ENCODE data around the gene ANGEL2. TPM values are rescaled to one million over a fixed set of nuclear protein-coding genes. Genes with fewer than 3 reads are reported as not detected.

The ANGEL2 gene
- total and polyA plus RNA-seq, 2 experiments from 2014 or later, result 15.2 to 49.6 TPM

- peak overlapping the region; percentile 84 for H3K27ac Mint-ChIP-seq
- Histone ChIP-seq H3K4me3 (no peak overlapping the region), H3K27ac (ENCODE audit: low read depth) (peak overlapping the region; percentile 85), H2AFZ (no peak overlapping the region), H4K20me1 (replicated peaks; ENCODE audit: insufficient read depth) (peaks cover 70% of the 10 kb centered on the region), H3F3A (replicated peaks; ENCODE audit: low read depth) (peaks cover 79% of the 10 kb centered on the region), H3K4me2 (no peak overlapping the region), H3K36me3 (ENCODE audit: insufficient read depth) (peaks cover 97% of the 10 kb centered on the region), H3K79me2 (replicated peaks; ENCODE audit: insufficient read depth) (peaks cover 52% of the 10 kb centered on the region), H3K27me3 (ENCODE audit: insufficient read depth) (no peaks in the 10 kb centered on the region), H3K4me1 (ENCODE audit: insufficient read depth) (peaks cover 54% of the 10 kb centered on the region), H3K9me2 (ENCODE audit: insufficient read depth) (no peaks in the 10 kb centered on the region; the same call in 1 of the 2 replicates)
- TF ChIP-seq STAT1 (IDR thresholded peaks at IDR 0.05; ENCODE audit: unreplicated experiment) (no peak), EZH2 (IDR thresholded peaks at IDR 0.05; ENCODE audit: low read depth, unreplicated experiment) (no peak), CREB1 (CRISPR knock-in tag; IDR thresholded peaks at IDR 0.05; ENCODE audit: low read depth) (no peak), CTCF (conservative IDR thresholded peaks at IDR 0.05; ENCODE audit: low read depth in 2 of 2) (no peak), NANOG (IDR thresholded peaks at IDR 0.05; ENCODE audit: borderline replicate concordance) (no peak), ZNF114 (CRISPR knock-in tag; IDR thresholded peaks at IDR 0.05) (no peak), JUNB (IDR thresholded peaks at IDR 0.05; ENCODE audit: unreplicated experiment) (no peak), EZH2phosphoT487 (IDR thresholded peaks at IDR 0.05; ENCODE audit: unreplicated experiment) (no peak), POLR2AphosphoS5 (IDR thresholded peaks at IDR 0.05; ENCODE audit: low read depth) (no peak)
- TF ChIP-seq, protein P1, sequence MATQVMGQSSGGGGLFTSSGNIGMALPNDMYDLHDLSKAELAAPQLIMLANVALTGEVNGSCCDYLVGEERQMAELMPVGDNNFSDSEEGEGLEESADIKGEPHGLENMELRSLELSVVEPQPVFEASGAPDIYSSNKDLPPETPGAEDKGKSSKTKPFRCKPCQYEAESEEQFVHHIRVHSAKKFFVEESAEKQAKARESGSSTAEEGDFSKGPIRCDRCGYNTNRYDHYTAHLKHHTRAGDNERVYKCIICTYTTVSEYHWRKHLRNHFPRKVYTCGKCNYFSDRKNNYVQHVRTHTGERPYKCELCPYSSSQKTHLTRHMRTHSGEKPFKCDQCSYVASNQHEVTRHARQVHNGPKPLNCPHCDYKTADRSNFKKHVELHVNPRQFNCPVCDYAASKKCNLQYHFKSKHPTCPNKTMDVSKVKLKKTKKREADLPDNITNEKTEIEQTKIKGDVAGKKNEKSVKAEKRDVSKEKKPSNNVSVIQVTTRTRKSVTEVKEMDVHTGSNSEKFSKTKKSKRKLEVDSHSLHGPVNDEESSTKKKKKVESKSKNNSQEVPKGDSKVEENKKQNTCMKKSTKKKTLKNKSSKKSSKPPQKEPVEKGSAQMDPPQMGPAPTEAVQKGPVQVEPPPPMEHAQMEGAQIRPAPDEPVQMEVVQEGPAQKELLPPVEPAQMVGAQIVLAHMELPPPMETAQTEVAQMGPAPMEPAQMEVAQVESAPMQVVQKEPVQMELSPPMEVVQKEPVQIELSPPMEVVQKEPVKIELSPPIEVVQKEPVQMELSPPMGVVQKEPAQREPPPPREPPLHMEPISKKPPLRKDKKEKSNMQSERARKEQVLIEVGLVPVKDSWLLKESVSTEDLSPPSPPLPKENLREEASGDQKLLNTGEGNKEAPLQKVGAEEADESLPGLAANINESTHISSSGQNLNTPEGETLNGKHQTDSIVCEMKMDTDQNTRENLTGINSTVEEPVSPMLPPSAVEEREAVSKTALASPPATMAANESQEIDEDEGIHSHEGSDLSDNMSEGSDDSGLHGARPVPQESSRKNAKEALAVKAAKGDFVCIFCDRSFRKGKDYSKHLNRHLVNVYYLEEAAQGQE (IDR thresholded peaks at IDR 0.05; ENCODE audit: unreplicated experiment), result no peak
- TF ChIP-seq, protein P2, sequence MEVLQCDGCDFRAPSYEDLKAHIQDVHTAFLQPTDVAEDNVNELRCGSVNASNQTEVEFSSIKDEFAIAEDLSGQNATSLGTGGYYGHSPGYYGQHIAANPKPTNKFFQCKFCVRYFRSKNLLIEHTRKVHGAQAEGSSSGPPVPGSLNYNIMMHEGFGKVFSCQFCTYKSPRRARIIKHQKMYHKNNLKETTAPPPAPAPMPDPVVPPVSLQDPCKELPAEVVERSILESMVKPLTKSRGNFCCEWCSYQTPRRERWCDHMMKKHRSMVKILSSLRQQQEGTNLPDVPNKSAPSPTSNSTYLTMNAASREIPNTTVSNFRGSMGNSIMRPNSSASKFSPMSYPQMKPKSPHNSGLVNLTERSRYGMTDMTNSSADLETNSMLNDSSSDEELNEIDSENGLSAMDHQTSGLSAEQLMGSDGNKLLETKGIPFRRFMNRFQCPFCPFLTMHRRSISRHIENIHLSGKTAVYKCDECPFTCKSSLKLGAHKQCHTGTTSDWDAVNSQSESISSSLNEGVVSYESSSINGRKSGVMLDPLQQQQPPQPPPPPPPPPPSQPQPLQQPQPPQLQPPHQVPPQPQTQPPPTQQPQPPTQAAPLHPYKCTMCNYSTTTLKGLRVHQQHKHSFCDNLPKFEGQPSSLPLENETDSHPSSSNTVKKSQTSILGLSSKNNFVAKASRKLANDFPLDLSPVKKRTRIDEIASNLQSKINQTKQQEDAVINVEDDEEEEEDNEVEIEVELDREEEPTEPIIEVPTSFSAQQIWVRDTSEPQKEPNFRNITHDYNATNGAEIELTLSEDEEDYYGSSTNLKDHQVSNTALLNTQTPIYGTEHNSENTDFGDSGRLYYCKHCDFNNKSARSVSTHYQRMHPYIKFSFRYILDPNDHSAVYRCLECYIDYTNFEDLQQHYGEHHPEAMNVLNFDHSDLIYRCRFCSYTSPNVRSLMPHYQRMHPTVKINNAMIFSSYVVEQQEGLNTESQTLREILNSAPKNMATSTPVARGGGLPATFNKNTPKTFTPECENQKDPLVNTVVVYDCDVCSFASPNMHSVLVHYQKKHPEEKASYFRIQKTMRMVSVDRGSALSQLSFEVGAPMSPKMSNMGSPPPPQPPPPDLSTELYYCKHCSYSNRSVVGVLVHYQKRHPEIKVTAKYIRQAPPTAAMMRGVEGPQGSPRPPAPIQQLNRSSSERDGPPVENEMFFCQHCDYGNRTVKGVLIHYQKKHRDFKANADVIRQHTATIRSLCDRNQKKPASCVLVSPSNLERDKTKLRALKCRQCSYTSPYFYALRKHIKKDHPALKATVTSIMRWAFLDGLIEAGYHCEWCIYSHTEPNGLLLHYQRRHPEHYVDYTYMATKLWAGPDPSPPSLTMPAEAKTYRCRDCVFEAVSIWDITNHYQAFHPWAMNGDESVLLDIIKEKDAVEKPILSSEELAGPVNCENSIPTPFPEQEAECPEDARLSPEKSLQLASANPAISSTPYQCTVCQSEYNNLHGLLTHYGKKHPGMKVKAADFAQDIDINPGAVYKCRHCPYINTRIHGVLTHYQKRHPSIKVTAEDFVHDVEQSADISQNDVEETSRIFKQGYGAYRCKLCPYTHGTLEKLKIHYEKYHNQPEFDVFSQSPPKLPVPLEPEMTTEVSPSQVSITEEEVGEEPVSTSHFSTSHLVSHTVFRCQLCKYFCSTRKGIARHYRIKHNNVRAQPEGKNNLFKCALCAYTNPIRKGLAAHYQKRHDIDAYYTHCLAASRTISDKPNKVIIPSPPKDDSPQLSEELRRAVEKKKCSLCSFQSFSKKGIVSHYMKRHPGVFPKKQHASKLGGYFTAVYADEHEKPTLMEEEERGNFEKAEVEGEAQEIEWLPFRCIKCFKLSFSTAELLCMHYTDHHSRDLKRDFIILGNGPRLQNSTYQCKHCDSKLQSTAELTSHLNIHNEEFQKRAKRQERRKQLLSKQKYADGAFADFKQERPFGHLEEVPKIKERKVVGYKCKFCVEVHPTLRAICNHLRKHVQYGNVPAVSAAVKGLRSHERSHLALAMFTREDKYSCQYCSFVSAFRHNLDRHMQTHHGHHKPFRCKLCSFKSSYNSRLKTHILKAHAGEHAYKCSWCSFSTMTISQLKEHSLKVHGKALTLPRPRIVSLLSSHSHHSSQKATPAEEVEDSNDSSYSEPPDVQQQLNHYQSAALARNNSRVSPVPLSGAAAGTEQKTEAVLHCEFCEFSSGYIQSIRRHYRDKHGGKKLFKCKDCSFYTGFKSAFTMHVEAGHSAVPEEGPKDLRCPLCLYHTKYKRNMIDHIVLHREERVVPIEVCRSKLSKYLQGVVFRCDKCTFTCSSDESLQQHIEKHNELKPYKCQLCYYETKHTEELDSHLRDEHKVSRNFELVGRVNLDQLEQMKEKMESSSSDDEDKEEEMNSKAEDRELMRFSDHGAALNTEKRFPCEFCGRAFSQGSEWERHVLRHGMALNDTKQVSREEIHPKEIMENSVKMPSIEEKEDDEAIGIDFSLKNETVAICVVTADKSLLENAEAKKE (CRISPR knock-in tag; IDR thresholded peaks at IDR 0.05), result no peak
- DNase-seq (ENCODE audit: low spot score) (no peak), ATAC-seq (no peak)
- H3K36me3 Mint-ChIP-seq (ENCODE audit: low read depth), result peaks cover 100% of the 10 kb centered on the region
- no peaks in the 10 kb centered on the region; the same call in 2 of the 3 replicates for H3K9me3 Mint-ChIP-seq
- peaks cover 65% of the 10 kb centered on the region for H3K4me1 Mint-ChIP-seq
- H3K4me3 Mint-ChIP-seq, result no peak overlapping the region; the same call in 2 of the 3 replicates
- peaks cover 35% of the 10 kb centered on the region for H3K27me3 Mint-ChIP-seq (ENCODE audit: insufficient read depth, low read depth, poor library complexity)
Observed at GRCh38 chr1:212960932-212961331, 54.7 kb downstream of the ANGEL2 start.
